ACC112 (cell line): Measurements from ENCODE around the gene ERC1.

Source experiments
- H2AFZ ChIP-seq: fragments of 200-600 bp; sonication (generic); one replicate; pipeline ENCODE4 v1.6.0; 2017; ENCODE audit warnings: antibody characterized with exemption, low read length; ENCODE audit not compliant: unreplicated experiment
- H3K27ac ChIP-seq: fragments of 200-600 bp; sonication (generic); 2 replicates; pipeline ENCODE4 v1.5.1; 2014; ENCODE audit warnings: low read depth, mild to moderate bottlenecking, antibody characterized with exemption, low read length, moderate library complexity
- H3K27me3 ChIP-seq: fragments of 200-600 bp; sonication (generic); 2 replicates; pipeline ENCODE4 v1.6.1; 2014; ENCODE audit warnings: mild to moderate bottlenecking, antibody characterized with exemption, low read length, moderate library complexity, mixed read lengths; ENCODE audit not compliant: insufficient read depth
- H3K36me3 ChIP-seq: fragments of 200-600 bp; sonication (generic); 2 replicates; pipeline ENCODE4 v1.6.1; 2016; ENCODE audit warnings: mild to moderate bottlenecking, antibody characterized with exemption, low read length, moderate library complexity, mixed read lengths; ENCODE audit not compliant: insufficient read depth
- H3K4me1 ChIP-seq: fragments of 200-600 bp; sonication (generic); one replicate; pipeline ENCODE4 v1.6.1; 2016; ENCODE audit warnings: low read length, mixed read lengths; ENCODE audit not compliant: insufficient read depth, unreplicated experiment, control insufficient read depth
- H3K4me3 ChIP-seq: fragments of 200-600 bp; sonication (generic); 2 replicates; pipeline ENCODE4 v1.5.1; 2014; ENCODE audit warnings: mild to moderate bottlenecking, low read depth, low read length
- H3K79me2 ChIP-seq: fragments of 200-600 bp; sonication (generic); one replicate; pipeline ENCODE4 v1.6.0; 2016; ENCODE audit warnings: low read length; ENCODE audit not compliant: control insufficient read depth, unreplicated experiment, insufficient read depth

The ERC1 gene

GRCh38 chr12:990661-991349, at the start of gene ERC1:
Gene ERC1 (plus strand): TSS chr12:991223. CDS start chr12:1027904, 36,681 bp downstream.
- Histone ChIP-seq H2AFZ (peak within 1 kb of the TSS; percentile 93), H3K4me1 (peaks cover 37% of the 10 kb centered on the region), H3K27ac (peak within 1 kb of the TSS; percentile 95), H3K79me2 (peaks cover 57% of the 10 kb centered on the region), H3K4me3 (peak within 1 kb of the TSS; percentile 91), H3K36me3 (no peaks in the 10 kb centered on the region), H3K27me3 (no peaks in the 10 kb centered on the region)

GRCh38 chr12:943051-943450, 48.0 kb upstream of the ERC1 start:
- Histone ChIP-seq H3K27me3 (no peaks in the 10 kb centered on the region), H3K4me1 (peaks cover 9% of the 10 kb centered on the region), H2AFZ (no peak overlapping the region), H3K27ac (no peak overlapping the region), H3K36me3 (peaks cover 10% of the 10 kb centered on the region; the same call in 1 of the 2 replicates), H3K79me2 (peaks cover 68% of the 10 kb centered on the region), H3K4me3 (no peak overlapping the region)

GRCh38 chr12:944211-944610, 46.8 kb upstream of the ERC1 start:
- no peak overlapping the region for H3K4me3 ChIP-seq
- peaks cover 9% of the 10 kb centered on the region; the same call in 1 of the 2 replicates for H3K36me3 ChIP-seq
- no peaks in the 10 kb centered on the region for H3K27me3 ChIP-seq
- no peak overlapping the region for H2AFZ ChIP-seq
- peaks cover 71% of the 10 kb centered on the region for H3K79me2 ChIP-seq
- H3K27ac ChIP-seq = no peak overlapping the region
- H3K4me1 ChIP-seq = peaks cover 14% of the 10 kb centered on the region

GRCh38 chr12:946212-946611, 44.8 kb upstream of the ERC1 start:
- Histone ChIP-seq H3K4me1 (peaks cover 14% of the 10 kb centered on the region), H3K27ac (no peak overlapping the region), H3K4me3 (no peak overlapping the region), H3K27me3 (no peaks in the 10 kb centered on the region), H3K36me3 (no peaks in the 10 kb centered on the region), H2AFZ (no peak overlapping the region), H3K79me2 (peaks cover 59% of the 10 kb centered on the region)

GRCh38 chr12:946631-947030, 44.4 kb upstream of the ERC1 start:
- no peak overlapping the region for H3K4me3 ChIP-seq
- H3K36me3 ChIP-seq = no peaks in the 10 kb centered on the region
- H3K27ac ChIP-seq = no peak overlapping the region
- peaks cover 14% of the 10 kb centered on the region for H3K4me1 ChIP-seq
- H2AFZ ChIP-seq = no peak overlapping the region
- H3K79me2 ChIP-seq = peaks cover 59% of the 10 kb centered on the region
- no peaks in the 10 kb centered on the region for H3K27me3 ChIP-seq

- peak overlapping the region; percentile 88 for H3K4me3 ChIP-seq
- H3K36me3 ChIP-seq = no peaks in the 10 kb centered on the region
- H3K4me1 ChIP-seq = peaks cover 16% of the 10 kb centered on the region
- H3K79me2 ChIP-seq = peaks cover 48% of the 10 kb centered on the region
- peak overlapping the region; percentile 74; the same call in 1 of the 2 replicates for H3K27ac ChIP-seq
- no peak overlapping the region for H2AFZ ChIP-seq
- no peaks in the 10 kb centered on the region for H3K27me3 ChIP-seq
Measured at GRCh38 chr12:948238-948637, 42.8 kb upstream of the ERC1 start.

GRCh38 chr12:949453-950191, 41.4 kb upstream of the ERC1 start, which contains the start of gene RAD52:
Gene RAD52 (minus strand): TSS chr12:949694. CDS start chr12:933058, 16,636 bp downstream.
- Histone ChIP-seq H2AFZ (peak within 1 kb of the TSS; percentile 54), H3K36me3 (no peaks in the 10 kb centered on the region), H3K4me3 (peak within 1 kb of the TSS; percentile 88), H3K27me3 (no peaks in the 10 kb centered on the region), H3K27ac (peak within 1 kb of the TSS; percentile 74), H3K4me1 (peaks cover 26% of the 10 kb centered on the region), H3K79me2 (peaks cover 37% of the 10 kb centered on the region)

GRCh38 chr12:951176-951575, 39.8 kb upstream of the ERC1 start:
- H3K4me3 ChIP-seq = no peak overlapping the region
- H3K27me3 ChIP-seq = no peaks in the 10 kb centered on the region
- peaks cover 26% of the 10 kb centered on the region for H3K4me1 ChIP-seq
- H3K36me3 ChIP-seq = no peaks in the 10 kb centered on the region
- H3K27ac ChIP-seq = no peak overlapping the region
- H3K79me2 ChIP-seq = peaks cover 28% of the 10 kb centered on the region
- no peak overlapping the region for H2AFZ ChIP-seq

GRCh38 chr12:953776-954175, 37.2 kb upstream of the ERC1 start:
- Histone ChIP-seq H3K36me3 (no peaks in the 10 kb centered on the region), H3K27me3 (no peaks in the 10 kb centered on the region), H3K79me2 (peaks cover 2% of the 10 kb centered on the region), H3K4me1 (peaks cover 19% of the 10 kb centered on the region), H3K4me3 (no peak overlapping the region), H2AFZ (peak overlapping the region; percentile 29), H3K27ac (no peak overlapping the region; the same call in 1 of the 2 replicates)

- H3K27ac ChIP-seq = no peak overlapping the region
- H3K27me3 ChIP-seq = no peaks in the 10 kb centered on the region
- no peak overlapping the region for H2AFZ ChIP-seq
- no peaks in the 10 kb centered on the region for H3K36me3 ChIP-seq
- H3K4me1 ChIP-seq = peaks cover 23% of the 10 kb centered on the region
- H3K79me2 ChIP-seq = no peaks in the 10 kb centered on the region
- H3K4me3 ChIP-seq = no peak overlapping the region
Measured at GRCh38 chr12:954741-955140, 36.3 kb upstream of the ERC1 start.
